Measurements from ENCODE around the gene DOCK9.

DNA sequence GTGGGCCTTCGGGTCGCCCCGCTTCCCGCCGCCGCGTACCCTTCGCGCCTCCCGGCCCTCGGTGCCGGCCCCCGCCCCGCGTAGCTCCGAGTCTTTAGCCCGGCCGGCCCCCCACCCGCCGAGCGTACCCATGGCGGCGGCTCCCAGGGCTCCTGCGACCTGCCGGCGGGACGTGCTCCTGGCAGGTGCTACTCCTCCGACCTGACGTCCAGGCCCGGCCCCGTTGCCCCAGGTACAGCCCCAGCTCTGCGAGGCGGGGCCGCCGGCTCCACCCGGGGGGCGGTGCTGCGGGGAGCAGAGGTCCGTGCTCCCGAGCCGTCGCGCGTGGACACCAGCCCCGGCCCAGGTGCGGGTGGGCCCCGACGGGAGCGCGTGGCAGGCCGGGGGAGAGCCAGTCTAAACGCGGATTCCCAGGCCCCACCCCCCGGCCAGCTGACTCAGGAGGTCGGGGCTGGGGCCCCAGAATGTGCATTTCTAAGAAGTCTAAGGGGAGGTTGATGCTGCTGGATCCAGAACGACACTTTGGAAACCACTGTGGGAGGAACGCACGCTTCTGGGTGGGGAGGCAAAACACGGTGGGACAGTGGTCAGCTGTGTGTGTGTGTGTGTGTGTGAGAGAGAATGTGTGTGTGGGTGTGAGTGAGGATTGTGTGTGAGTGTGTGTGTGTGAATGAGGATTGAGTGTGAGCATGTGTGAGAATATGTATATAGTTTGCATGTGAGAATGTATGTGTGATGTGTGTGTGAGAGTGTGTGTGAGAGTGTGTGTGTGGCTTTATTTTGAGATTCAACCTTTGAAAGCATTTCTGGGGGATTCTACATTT is 225.2 kb downstream of the DOCK9 start, which contains the start of gene SLC15A1:
- TF ChIP-seq POLR2AphosphoS5 (IDR thresholded peaks at IDR 0.05; ENCODE audit: insufficient read depth, low read depth, low read length) (no peak), POLR2A (IDR thresholded peaks at IDR 0.05; ENCODE audit: low read depth, low read length) (no peak), CTCF (IDR thresholded peaks at IDR 0.05; ENCODE audit: extremely low read depth in 1 of 2, insufficient read depth in 1 of 2, low read depth in 1 of 2, low read length in 2 of 2) (no peak)

All from endothelial cell of umbilical vein (primary cell).